ENCODE measurements around the gene ARHGAP20. TPM values are rescaled to one million over a fixed set of nuclear protein-coding genes. Genes with fewer than 3 reads are reported as not detected.

Gene ARHGAP20
- total RNA-seq, 1 experiment from 2014 or later = 0.04 TPM

DNA sequence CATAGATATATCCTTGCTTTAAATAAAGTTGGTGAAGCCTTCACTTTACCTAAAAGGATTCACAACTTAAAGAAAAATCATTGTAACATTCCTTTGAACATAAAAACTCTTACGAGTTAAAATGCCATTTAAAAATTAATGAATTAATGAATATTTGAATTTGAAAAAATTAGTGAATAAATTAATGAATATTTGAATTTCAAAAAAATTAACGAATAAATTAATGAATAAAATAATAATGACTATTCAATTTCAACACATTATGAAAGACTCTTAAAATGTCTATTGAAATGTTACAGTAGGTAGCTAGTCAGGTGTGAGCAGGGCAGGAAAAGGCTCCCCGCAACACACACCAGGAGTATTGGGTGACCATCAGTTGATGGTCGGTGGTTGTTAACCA, 22.9 kb downstream of the ARHGAP20 start:
- Mint-ChIP-seq H3K9me3 (no peaks in the 10 kb centered on the region), H3K27ac (no peak overlapping the region), H3K4me3 (no peak overlapping the region), H3K36me3 (ENCODE audit: insufficient read depth in 1 of 3, low read depth in 3 of 3) (no peaks in the 10 kb centered on the region), H3K27me3 (ENCODE audit: low read depth) (no peaks in the 10 kb centered on the region; the same call in 1 of the 2 replicates), H3K4me1 (peaks cover 2 to 6% of the 10 kb centered on the region in 2 experiments; a peak in 2 of 4 replicates)
- H3K9ac ChIP-seq (ENCODE audit: extremely low read depth, insufficient read length, low read length) = no peak overlapping the region
- H2BK20ac ChIP-seq (ENCODE audit: low read depth, low read length, poor library complexity, severe bottlenecking) = no peak overlapping the region
- H3K79me2 ChIP-seq (ENCODE audit: insufficient read depth, low read length) = no peaks in the 10 kb centered on the region
- no CpG with 5 or more reads among the region's 4 CpGs for WGBS (ENCODE audit: extremely low coverage, insufficient read length, low lambda C conversion rate)
- no peak overlapping the region for H2BK120ac ChIP-seq (ENCODE audit: low read depth, low read length, poor library complexity, severe bottlenecking)
- H4K5ac ChIP-seq (ENCODE audit: insufficient read length, low read depth, low read length) = no peak overlapping the region
- no peak overlapping the region for H3T11ph ChIP-seq (ENCODE audit: low read length)
- H3K27ac ChIP-seq (ENCODE audit: insufficient read length, low read depth, low read length) = no peak overlapping the region
- no peak overlapping the region for H4K8ac ChIP-seq (replicated peaks; ENCODE audit: insufficient read length, low read depth, low read length)
- no peak overlapping the region for H3K56ac ChIP-seq (ENCODE audit: insufficient read length, low read depth, low read length)
- no peak overlapping the region for H3K23ac ChIP-seq (ENCODE audit: insufficient read length, low read depth, low read length)
- no peak for DNase-seq
- no peak overlapping the region for H3K14ac ChIP-seq (ENCODE audit: insufficient read depth, low read length)
- TF ChIP-seq, protein P1, sequence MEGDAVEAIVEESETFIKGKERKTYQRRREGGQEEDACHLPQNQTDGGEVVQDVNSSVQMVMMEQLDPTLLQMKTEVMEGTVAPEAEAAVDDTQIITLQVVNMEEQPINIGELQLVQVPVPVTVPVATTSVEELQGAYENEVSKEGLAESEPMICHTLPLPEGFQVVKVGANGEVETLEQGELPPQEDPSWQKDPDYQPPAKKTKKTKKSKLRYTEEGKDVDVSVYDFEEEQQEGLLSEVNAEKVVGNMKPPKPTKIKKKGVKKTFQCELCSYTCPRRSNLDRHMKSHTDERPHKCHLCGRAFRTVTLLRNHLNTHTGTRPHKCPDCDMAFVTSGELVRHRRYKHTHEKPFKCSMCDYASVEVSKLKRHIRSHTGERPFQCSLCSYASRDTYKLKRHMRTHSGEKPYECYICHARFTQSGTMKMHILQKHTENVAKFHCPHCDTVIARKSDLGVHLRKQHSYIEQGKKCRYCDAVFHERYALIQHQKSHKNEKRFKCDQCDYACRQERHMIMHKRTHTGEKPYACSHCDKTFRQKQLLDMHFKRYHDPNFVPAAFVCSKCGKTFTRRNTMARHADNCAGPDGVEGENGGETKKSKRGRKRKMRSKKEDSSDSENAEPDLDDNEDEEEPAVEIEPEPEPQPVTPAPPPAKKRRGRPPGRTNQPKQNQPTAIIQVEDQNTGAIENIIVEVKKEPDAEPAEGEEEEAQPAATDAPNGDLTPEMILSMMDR (conservative IDR thresholded peaks at IDR 0.05) = no peak
- H4K20me1 ChIP-seq (ENCODE audit: control insufficient read depth, insufficient read depth, insufficient read length) = no peaks in the 10 kb centered on the region
- no peak overlapping the region for H4K91ac ChIP-seq (ENCODE audit: insufficient read length, low read depth, low read length)
- H3K4me2 ChIP-seq (ENCODE audit: insufficient read depth, insufficient read length, low read length) = no peak overlapping the region
- H3K9me3 ChIP-seq (ENCODE audit: control insufficient read depth, low read depth, low read length) = no peaks in the 10 kb centered on the region
- H3K4me1 ChIP-seq (ENCODE audit: insufficient read depth, low read length) = no peaks in the 10 kb centered on the region
- H2BK12ac ChIP-seq (ENCODE audit: insufficient read length, low read depth, low read length) = no peak overlapping the region
- H2AFZ ChIP-seq (ENCODE audit: low read length) = no peak overlapping the region
- no peak overlapping the region for H2BK5ac ChIP-seq (ENCODE audit: insufficient read length, low read length)
- H3K4ac ChIP-seq (ENCODE audit: low read depth, low read length) = no peak overlapping the region
- no peaks in the 10 kb centered on the region for H3K27me3 ChIP-seq (ENCODE audit: insufficient read depth, low read length)
- no peak overlapping the region for H2AK5ac ChIP-seq (ENCODE audit: insufficient read length, low read length)
- H2BK15ac ChIP-seq (ENCODE audit: low read depth, low read length) = no peak overlapping the region
- no peak overlapping the region for H3K18ac ChIP-seq (ENCODE audit: insufficient read length, low read depth, low read length)
- no peaks in the 10 kb centered on the region for H3K23me2 ChIP-seq (ENCODE audit: insufficient read length, low read depth, low read length, poor library complexity, severe bottlenecking)
- H3K79me1 ChIP-seq (ENCODE audit: insufficient read depth, low read depth, low read length, poor library complexity, severe bottlenecking) = no peaks in the 10 kb centered on the region

All from H9 (cell line).